Suppressor macrophage treated with lipopolysaccharide for 4 hours (primary cell): ENCODE data around the gene MAGI1.

ENCODE experiments used
- DNase-seq: peaks from one replicate; pipeline ENCODE4 v3.0.0-alpha.2; 2020

Gene MAGI1

DNA sequence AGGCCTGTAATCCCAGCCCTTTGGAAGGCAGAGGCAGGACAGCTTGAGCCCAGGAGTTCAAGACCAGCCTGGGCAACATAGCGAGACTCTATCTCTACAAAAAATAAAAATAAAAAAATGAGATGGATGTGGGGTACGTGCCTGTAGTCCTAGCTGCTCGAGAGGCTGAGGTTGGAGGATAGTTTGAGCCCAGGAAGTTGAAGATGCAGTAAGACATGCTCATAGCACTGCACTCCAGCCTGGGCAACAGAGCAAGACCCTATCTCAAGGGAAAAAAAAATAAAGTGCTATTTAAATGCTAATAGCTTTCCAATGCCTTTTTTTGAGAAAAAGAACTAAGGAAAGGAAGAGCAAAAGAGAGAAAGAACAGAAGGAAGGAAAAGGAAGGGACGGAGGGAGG is 94.5 kb downstream of the MAGI1 start:
- no peak for DNase-seq

DNA sequence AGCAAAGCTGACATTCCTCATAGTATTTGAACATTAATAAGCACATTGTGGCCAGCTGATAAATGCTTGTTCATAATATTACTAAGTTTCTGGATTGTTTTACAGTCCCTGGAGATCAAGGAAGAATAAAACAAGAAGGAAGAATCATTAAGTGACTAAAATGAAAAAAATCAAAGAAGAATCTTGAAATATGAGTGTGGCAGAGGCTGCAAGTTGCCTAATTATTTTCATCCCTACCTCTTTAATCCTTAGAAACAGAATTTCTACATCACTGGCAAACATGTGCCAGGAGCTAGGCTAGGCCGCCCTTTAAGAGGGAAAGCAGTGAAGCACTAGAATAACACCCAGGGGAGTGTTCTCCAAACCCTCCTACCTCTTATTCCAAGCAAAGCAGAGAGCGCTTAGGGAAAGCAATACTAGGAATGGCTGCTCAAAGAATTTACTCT is 98.9 kb downstream of the MAGI1 start:
- DNase-seq = no peak

DNA sequence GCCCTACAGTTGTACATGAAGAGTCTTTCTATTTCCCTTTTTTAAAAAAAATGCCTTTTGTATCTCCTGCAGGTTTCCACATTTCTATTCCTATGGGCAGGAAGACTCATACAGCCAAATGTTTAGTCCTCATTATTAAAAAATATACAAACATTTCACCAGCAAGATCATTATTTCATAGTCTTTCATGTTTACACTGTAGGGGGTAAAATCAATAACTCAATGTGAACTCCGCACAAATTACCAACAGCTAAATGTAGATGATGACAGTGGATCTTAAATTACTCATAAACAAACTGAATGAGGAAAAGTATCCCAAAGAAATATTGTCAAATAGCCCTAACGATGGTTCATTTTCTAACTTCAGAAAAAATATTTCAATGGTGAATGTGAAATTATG is 99.5 kb downstream of the MAGI1 start:
- no peak for DNase-seq

DNA sequence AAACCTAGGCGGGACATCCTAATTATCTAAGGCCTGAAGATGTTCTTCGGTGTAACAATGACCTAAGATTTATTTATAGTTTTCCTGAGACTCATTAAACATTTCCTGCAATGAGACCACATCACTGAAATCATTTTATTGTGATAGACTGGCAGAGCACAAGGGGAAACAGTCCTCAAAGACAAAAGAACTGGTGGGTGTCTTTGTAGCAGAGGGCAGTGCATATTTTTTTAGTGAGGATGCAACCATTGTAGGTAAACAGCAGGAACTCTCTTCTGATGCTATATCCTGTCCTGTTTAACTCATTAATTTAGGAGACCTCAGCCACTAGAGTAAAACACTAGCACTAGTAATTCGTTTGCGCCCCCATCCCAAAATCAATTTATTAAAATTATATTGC is 100.0 kb downstream of the MAGI1 start:
- DNase-seq = no peak

DNA sequence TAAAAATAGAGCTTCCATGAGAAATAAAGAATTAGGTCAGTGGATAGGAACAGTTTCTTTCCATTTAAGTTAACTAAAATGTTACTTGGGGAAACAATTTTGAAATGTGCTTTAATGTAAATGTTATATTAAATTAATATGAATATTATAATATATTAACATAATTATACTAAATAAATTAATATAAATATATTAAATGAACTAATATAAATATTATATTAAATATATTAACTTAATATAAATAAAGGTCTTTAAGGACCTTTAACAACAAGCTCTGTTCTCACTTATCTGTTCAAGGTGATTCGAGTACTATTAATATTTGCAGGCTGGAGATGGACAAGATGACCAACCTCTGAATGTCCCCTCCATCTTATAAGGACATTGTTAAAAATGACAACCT is 100.6 kb downstream of the MAGI1 start:
- DNase-seq = no peak

DNA sequence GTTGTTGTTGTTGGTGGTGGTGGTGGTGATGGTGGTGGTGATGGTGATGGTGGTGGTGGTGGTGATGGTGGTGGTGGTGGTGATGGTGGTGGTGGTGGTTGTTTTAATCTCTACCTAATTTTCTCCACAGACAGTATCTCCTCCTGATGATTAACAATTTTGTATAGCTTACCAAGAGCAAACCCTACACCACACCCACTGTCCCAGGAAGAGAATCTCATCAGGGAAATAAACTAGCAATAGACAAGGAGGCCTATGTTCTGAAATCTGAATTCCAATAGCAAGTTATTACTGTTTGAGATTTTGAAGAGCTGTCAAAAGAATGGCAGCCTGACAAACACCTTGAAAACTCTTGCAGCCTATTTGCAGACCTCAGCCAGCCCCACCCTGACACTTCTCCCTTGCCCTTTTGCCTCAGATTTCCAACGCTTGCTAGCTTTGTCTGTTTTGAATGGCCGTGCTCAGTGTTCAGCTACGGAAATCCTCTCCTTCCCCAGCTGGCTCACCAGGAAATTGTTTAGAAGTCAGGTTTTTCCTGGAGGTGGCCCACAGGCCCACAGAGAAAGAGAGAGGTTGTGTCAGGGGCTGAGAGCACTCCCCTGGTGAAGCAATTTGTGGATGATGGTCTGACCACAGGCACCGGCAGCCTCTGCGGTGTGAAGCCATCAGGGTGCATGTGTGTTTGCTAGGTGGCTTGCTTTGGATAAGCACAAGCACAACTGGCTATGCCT is 101.6 kb downstream of the MAGI1 start:
- DNase-seq = no peak

DNA sequence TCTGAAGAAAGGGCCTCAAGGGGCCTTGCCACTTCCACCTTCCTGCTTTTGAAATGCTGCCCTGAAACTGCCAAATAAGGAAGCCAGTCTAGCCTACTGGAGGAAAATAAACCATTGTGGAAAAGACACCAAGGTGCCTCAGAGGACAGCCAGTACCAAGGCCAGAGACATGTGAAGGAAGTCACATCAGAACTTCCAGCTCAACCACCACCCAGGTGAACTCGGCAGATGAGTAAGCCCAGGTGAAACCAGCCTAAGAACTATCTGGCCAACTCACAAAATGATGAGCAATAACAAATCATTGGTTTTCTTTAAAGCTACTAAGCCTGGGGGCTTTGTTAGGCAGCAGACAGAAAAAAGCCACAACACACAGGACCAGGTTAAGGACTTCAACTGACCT is 103.0 kb downstream of the MAGI1 start:
- no peak for DNase-seq

DNA sequence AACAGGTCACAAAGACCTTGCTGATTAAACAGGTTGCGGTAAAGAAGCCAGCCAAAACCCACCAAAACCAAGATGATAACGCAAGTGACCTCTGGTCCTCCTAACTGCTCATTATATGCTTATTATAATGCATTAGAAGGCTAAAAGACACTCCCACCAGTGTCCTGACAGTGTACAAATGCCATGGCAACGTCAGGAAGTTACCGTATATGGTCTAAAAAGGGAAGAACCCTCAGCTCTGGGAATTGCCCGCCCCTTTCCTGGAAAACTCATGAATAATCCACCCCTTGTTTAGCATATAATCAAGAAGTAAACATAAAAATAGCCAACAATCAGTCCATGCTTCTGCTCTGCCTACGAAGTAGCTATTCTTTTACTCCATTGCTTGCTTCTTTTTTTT is 108.1 kb downstream of the MAGI1 start:
- no peak for DNase-seq

DNA sequence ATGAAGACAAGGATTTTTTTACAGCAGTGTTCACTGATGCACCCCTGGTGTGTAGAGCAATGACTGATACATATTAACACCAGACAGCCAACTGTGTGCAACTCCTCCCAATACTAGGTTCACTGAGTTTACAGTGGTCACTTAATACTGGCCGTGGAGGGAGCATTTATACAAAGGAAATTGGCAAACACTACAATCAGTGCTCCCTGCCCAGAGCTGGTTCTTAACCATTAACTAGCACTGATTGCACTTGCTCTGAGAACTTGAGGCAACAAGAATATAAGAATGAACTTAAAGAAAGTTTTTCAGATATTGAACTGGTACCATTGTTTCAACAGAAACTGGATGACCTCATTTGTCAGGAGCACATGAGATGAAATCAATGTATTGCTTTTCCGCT is 110.6 kb downstream of the MAGI1 start:
- DNase-seq = no peak

DNA sequence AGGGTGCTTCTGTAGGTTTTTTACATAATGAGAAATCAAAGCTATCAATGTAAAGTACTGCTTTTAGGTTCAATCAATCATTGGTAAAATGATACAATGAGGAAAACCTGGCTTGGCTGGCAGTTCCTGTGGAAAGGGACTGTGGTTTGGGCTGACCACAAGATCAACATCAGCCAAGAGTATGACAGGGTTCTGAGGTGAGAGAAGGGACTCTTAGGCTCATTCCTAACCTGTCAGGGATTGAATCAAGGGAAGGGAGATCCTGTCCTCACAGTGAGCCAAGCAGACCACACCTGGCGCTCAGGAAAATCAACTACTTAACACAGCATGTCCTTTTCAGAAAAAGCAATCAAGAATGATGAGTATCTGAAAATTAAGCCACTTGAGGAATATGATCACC is 111.1 kb downstream of the MAGI1 start:
- no peak for DNase-seq

DNA sequence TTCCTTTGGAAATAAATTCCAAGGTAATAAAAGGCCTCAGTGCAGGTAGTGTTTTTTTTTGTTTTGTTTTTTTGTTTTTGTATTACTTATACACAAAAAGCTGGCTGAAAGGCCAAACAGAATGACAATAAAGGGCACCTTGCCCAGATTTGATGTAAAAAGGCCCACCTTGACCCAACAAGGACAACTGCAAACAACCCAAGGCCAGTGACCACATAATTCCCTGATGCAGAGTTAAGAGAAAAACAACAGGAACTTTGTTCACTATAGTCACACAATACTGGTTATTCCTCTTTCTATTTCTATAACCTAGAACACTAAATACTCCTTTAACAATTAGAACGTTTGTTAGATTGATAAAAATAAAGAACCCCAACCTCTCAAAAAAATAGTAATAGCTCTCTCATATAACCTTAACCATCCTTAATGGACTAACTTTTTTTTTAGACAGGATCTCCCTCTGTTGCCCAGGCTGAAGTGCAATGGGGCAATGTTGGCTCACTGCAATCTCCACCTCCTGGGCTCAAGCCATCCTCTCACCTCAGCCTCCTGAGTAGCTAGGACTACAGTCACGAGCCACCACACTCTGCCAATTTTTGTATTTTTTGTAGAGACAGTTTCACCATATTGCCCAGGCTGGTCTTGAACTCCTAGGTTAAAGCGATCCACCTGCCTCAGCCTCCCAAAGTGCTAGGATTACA is 113.3 kb downstream of the MAGI1 start:
- DNase-seq = no peak

DNA sequence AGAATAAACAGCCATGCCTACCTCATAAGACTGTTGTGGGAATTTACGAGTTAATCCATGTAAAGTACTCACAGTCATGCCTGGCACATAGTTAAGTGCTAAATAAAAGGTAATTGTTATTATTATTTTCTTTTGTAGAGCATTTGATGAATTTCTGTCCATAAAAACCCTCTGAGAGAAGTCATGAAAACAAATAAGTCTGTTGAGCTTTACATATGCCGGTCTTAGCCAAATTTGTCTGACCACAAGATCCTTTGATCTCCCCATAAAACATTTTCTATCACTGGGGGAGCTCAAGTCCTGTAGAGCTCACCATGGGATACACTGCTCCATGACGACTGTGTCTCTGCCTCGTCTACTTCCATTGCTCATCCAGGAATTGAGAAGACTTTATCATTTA is 114.0 kb downstream of the MAGI1 start:
- DNase-seq = no peak

DNA sequence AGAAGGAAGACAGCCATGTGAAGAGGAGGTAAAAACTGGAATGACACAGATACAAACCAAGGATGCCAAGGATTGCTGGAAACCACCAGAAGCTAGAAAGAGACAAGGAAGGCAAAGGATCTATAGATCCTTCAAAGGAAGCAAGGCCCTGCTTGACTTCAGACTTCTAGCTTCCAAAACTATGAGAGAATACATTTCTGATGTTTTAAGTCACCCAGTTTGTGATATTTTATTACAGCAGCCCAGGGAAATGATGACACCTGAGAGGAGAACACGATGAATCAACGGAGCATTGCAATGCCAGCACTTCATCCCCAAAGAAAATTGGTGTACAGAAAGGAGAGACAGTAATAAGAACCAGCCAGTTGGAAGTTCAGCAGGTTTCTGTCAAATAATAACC is 116.3 kb downstream of the MAGI1 start:
- DNase-seq = no peak

DNA sequence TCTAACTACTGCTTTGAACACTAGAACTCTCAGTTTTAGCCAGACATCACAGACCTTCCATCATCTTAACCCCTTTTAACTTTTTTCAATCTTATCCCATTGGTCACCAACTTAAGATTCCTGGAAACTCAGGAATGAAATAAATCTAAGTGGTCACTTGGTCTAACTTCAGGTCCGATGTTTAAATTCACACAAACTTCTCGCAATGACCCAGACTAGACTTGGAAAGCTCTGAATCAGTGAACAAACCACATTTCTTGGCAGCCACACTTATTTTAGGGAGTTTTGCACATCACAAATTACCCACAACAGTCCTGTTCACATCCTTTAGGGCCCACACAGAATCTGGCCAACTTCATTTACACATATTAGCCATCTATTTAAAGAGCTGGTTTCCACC is 118.9 kb downstream of the MAGI1 start:
- DNase-seq = no peak

DNA sequence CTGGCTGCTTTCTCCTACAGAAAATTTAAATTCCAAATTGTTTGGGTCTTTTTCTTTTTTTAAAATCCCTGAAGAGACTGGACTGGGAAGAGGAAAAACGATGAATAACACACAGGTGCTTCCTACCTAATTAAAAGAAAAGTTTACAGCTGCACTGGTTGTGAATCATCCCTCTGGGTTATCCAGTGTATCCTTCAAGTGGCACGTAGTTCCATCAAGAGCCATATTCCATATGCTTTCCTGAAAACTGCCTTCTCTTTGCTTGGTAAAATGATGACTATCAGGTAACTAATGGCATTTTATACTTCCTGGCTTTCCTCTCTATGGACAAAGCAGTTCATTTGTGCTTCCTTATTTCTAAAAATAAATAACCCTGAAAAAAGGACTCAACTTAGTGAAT is 123.2 kb downstream of the MAGI1 start:
- no peak for DNase-seq

DNA sequence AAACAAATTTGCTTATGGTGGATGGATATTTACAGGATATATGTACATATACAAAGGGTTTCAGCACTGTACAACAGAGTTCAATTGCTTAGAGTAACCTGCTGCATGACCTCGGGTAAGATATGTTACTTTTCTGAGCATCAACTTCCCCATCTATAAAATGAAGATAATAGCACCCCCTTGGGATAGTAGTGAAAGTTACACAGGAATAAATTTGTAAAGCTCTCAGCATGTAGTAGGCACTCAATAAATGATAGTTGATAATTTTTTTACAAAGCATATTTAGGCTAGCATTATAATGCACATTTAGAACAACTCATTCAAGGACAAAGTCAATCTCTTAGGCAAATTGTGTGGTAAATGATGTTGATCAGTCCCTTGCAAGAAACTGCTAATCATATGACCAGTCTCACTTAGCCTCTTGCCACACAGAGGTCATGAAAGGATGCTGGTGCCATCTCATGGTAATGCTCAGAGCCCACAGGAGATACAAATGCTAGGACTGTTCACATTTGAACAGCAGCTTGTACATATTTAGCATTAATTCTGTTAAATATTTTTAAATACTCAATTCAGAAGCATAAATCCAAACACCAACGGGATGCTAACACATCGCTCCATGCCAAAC is 123.9 kb downstream of the MAGI1 start:
- DNase-seq = no peak

DNA sequence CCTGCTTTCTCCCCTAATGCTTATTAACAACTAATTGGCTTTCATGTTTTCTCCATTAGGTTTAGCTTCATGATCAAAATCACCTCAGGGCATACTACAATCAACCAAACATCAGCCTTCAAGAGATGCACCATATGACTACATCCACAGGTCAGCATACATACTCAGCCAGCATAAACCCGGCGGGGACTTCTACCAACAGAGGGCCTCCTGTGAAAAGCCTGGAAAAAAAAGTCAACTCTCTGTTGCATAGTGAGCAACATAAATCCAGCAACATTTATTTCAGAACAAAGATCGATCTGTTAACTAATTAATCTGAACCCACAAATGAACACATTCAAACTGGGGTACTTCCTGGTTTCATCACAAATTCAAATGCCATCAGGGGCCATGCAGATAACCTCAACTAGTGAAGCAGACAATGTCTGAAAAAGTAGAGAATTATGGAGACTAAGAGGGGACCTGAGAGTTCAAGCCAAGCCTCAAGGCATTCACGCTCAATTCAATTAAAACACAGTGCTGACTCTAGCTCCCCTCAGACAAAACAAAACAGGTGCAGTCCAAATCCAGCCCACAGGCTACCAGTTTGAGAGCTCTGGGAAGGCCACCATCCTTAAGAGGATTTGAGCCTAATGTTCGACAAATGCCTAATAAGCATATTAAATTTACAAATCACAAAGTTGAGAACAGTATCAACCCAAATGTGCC is 124.5 kb downstream of the MAGI1 start:
- no peak for DNase-seq

DNA sequence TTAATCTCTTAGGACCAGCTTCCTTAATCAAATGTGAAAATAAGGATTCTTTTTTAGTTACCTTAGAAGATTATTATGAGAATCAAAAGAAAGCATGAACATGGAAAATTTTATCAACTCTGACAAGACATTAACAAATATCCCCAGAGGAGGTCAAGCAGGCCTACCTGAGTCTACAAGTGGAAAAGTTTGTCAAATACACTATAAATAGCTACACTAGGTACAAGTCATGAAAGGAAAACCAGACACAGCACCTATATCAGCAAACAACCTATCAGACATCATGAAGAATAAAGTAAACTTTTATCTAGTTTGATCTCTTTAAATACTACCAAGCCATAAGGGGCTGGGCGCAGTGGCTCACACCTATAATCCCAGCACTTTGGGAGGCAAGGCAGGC is 126.1 kb downstream of the MAGI1 start:
- no peak for DNase-seq

DNA sequence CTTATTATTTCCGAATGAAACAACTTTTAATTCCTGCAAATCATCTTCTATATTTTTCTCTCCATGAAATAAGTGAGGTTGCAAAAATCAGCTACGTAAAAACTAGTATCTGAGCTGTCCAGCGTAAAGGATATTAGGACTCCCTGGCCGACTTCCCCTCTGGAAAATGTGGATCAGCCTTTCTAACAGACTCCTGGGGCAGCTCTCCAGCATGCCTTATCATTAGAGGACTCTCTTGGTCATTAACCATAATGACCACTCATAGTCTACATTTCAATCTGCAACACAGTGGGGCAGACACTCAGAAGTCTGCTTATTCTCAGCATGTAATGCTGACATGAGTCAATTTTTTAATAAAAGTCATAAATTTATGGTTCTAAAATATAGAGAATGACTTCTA is 130.1 kb downstream of the MAGI1 start:
- no peak for DNase-seq

DNA sequence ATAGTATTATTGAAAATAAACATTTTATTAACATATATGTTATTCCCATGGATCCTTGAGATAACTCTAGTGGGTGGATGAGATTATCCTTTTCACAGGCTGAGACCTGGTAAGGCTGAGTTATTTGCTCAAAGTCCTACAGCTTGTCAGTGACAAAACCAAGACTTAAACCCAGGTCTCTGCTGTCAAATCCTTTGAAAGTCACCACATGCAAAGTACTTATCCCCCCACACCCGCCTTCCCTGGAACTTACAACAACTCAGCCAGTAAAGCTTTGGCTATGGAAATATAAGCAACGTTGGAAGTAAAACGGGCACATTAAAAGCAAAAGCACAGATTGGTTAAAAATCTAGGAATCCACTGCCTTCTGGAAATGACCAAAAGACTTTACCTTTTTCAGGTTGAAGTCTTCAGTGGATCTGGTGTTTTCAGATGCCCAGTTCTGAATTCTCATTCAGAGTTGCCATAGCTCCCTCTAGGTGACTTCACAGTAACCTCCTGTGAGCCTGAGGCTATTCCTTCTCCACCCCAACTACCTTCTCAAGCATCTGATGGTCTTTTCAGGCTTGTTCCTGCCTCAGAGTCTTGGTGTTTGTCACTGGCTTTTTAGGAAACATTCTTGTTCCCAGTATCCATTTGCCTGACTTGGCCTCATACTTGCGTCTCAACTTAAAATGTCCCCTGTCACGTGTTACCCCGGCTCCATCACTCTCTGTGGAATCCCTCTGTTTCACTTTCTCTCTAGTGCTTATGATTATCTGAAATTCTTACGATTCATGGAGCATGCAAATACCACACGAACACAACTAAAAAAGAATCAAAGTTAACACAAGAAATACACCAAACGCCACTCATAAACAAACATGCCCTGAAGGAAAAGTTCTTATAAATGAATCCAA is 131.2 kb downstream of the MAGI1 start:
- no peak for DNase-seq

DNA sequence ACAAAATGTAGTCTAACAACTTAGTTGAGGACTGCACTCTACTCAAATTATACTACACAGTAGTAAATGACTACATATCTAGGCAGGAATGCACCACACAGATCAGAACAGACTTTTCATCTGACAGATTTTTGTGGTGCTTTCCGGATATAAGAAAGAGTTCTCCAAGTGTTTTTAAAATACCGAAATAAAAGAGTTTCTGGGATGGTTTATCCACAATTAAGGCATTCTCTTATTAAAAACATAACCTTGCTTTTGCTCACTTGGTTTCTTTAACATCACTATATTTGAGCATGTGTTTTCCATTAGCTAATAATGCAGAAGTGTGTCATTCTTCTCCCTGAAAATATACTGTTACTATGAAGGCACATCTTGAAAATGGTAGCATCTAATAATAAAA is 132.9 kb downstream of the MAGI1 start:
- DNase-seq = no peak

DNA sequence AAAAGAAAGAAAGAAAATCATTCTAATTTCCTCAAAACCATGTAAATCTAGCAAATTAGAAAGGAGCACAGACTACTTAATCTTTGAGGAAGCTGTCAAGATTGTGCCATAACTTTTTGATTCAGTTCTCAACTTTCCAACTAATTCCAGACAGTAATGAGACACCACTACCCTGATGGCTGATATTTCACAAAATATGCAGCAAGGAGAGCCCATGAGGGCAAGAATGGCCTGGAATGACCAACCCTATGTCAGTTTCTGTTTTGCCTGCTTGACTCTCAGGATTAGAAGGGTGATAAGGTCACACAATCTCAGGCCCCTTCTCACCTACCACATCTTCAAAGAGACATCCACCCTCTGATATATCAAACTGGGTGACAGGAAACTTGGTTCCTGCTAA is 134.7 kb downstream of the MAGI1 start:
- no peak for DNase-seq
